Measurements from ENCODE around the gene MPPE1. TPM values are rescaled to one million over a fixed set of nuclear protein-coding genes. Genes with fewer than 3 reads are reported as not detected.

MPPE1 gene
- total and polyA plus RNA-seq, 2 of the 4 experiments (the other 2 are of a cell fraction): 13.8 to 19.9 TPM

DNA sequence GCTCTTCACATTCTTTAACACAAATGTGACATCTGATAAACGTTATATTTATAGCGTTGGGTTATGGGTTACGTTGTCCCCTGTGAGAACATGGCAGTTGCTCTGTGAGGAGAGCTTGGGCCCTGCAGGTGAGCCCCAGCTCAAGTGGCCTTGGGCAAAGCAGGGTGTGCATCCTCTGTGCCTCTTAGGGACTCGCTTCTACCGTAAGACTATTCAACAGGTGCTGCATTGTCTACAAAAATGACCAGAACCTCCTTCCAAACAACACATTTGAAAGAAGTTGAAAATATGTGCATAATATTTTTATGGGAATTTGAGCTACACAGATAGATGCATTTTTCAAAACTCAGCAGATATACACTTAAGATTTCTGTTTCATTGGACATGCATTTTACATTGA lies 73.3 kb downstream of the MPPE1 start:
- Histone ChIP-seq H2BK5ac (ENCODE audit: low read depth, low read length, poor library complexity, severe bottlenecking) (no peak overlapping the region), H3K4ac (ENCODE audit: low read depth, low read length) (no peak overlapping the region), H3K36me3 (ENCODE audit: control insufficient read depth, insufficient read depth, low read length) (no peaks in the 10 kb centered on the region), H2BK120ac (ENCODE audit: low read depth, low read length) (no peak overlapping the region), H2BK20ac (ENCODE audit: low read depth, low read length) (no peak overlapping the region), H3K27ac (ENCODE audit: insufficient read depth, low read length) (no peak overlapping the region), H2AK5ac (ENCODE audit: low read depth, low read length) (no peak overlapping the region), H4K5ac (ENCODE audit: low read depth, low read length) (no peak overlapping the region), H2BK15ac (ENCODE audit: low read depth, low read length) (no peak overlapping the region), H3K4me2 (ENCODE audit: low read depth, low read length) (no peak overlapping the region), H3K9ac (ENCODE audit: low read depth, low read length) (no peak overlapping the region), H3K9me3 (ENCODE audit: control insufficient read depth, insufficient read depth, low read length) (no peaks in the 10 kb centered on the region), H4K91ac (ENCODE audit: insufficient read depth, low read depth, low read length) (no peak overlapping the region), H4K20me1 (ENCODE audit: insufficient read depth, low read length) (no peaks in the 10 kb centered on the region), H3K18ac (ENCODE audit: low read depth, low read length) (no peak overlapping the region), H3K27me3 (ENCODE audit: control insufficient read depth, insufficient read depth, low read length) (no peaks in the 10 kb centered on the region), H2AFZ (replicated peaks; ENCODE audit: low read length, poor library complexity) (no peak overlapping the region), H4K8ac (ENCODE audit: low read depth in 2 of 2, low read length in 2 of 2) (no peak overlapping the region), H3K4me3 (ENCODE audit: insufficient read depth, low read depth, low read length) (no peak overlapping the region), H3K79me1 (ENCODE audit: low read depth in 1 of 2, low read length in 2 of 2) (no peaks in the 10 kb centered on the region), H3K56ac (ENCODE audit: extremely low read depth, insufficient read depth, low read length) (no peak overlapping the region), H3K14ac (replicated peaks; ENCODE audit: low read depth, low read length) (no peak overlapping the region), H3K9me1 (ENCODE audit: insufficient read depth, low read length) (no peaks in the 10 kb centered on the region), H3K4me1 (ENCODE audit: control insufficient read depth, insufficient read depth, low read length) (no peaks in the 10 kb centered on the region), H2AK9ac (replicated peaks; ENCODE audit: low read depth, low read length, poor library complexity) (no peak overlapping the region), H3K23ac (ENCODE audit: low read depth, low read length) (no peak overlapping the region)
- dilution Hi-C loops (cut with HindIII; ENCODE audit: low sequenced_read_pairs, unreplicated experiment) (no loop called here), in situ Hi-C loops (cut with MboI; ENCODE audit: low sequenced_read_pairs) (no loop called here), intact Hi-C loops (cut with micrococcal nuclease) (loop anchor here (5.0 kb wide), 1 partner anchor 52 kb away; no protein-coding TSS in a partner anchor)
- BruUV-seq (replicated peaks): no TSS peak
- ATAC-seq (ENCODE audit: low read depth): no peak
- ChIA-PET POLR2A (ENCODE audit: unreplicated experiment) (no interaction called here), CTCF (interaction anchor here (0.6 to 1.5 kb wide), 2 partner anchors 10 to 103 kb away, joined by 3 read pairs; no protein-coding TSS in a partner anchor)
- TF ChIP-seq MAZ (IDR thresholded peaks at IDR 0.05; ENCODE audit: borderline replicate concordance, low read depth, low read length): no peak
- TF ChIP-seq, protein P1, sequence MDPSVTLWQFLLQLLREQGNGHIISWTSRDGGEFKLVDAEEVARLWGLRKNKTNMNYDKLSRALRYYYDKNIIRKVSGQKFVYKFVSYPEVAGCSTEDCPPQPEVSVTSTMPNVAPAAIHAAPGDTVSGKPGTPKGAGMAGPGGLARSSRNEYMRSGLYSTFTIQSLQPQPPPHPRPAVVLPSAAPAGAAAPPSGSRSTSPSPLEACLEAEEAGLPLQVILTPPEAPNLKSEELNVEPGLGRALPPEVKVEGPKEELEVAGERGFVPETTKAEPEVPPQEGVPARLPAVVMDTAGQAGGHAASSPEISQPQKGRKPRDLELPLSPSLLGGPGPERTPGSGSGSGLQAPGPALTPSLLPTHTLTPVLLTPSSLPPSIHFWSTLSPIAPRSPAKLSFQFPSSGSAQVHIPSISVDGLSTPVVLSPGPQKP (IDR thresholded peaks at IDR 0.05; ENCODE audit: borderline replicate concordance, low read depth, low read length): no peak
- TF ChIP-seq, protein P2, sequence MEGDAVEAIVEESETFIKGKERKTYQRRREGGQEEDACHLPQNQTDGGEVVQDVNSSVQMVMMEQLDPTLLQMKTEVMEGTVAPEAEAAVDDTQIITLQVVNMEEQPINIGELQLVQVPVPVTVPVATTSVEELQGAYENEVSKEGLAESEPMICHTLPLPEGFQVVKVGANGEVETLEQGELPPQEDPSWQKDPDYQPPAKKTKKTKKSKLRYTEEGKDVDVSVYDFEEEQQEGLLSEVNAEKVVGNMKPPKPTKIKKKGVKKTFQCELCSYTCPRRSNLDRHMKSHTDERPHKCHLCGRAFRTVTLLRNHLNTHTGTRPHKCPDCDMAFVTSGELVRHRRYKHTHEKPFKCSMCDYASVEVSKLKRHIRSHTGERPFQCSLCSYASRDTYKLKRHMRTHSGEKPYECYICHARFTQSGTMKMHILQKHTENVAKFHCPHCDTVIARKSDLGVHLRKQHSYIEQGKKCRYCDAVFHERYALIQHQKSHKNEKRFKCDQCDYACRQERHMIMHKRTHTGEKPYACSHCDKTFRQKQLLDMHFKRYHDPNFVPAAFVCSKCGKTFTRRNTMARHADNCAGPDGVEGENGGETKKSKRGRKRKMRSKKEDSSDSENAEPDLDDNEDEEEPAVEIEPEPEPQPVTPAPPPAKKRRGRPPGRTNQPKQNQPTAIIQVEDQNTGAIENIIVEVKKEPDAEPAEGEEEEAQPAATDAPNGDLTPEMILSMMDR (conservative IDR thresholded peaks at IDR 0.05; ENCODE audit: low read depth, low read length): no peak
- no peak for TF ChIP-seq BHLHE40 (IDR thresholded peaks at IDR 0.05; ENCODE audit: low read depth, low read length)
- TF ChIP-seq FOS (IDR thresholded peaks at IDR 0.05; ENCODE audit: low read depth, low read length): no peak
- no peak for TF ChIP-seq RFX5 (IDR thresholded peaks at IDR 0.05; ENCODE audit: low read depth, low read length)
- no peak for TF ChIP-seq NFE2L2 (IDR thresholded peaks at IDR 0.05; ENCODE audit: low read depth, low read length)
- TF ChIP-seq CEBPB (IDR thresholded peaks at IDR 0.05; ENCODE audit: low read depth, low read length): no peak
- TF ChIP-seq RCOR1 (IDR thresholded peaks at IDR 0.05; ENCODE audit: insufficient replicate concordance, low read length): no peak
- no peak for TF ChIP-seq CHD1 (IDR thresholded peaks at IDR 0.05; ENCODE audit: low read depth, low read length)
- no peak for TF ChIP-seq RAD21 (IDR thresholded peaks at IDR 0.05; ENCODE audit: low read length)
- no peak for TF ChIP-seq MAFK (IDR thresholded peaks at IDR 0.05; ENCODE audit: low read depth, low read length)
- no peak for TF ChIP-seq MXI1 (IDR thresholded peaks at IDR 0.05; ENCODE audit: borderline replicate concordance, low read depth, low read length)
- TF ChIP-seq SMC3 (IDR thresholded peaks at IDR 0.05; ENCODE audit: low read depth, low read length): no peak
- no CpG with 5 or more reads among the region's 5 CpGs for WGBS, 2 experiments (ENCODE audit: extremely low coverage in 2 of 2, insufficient read length in 1 of 2)
- no peak for DNase-seq

All from IMR-90 (cell line).